Effector CD8-positive, alpha-beta T cell (primary cell): ENCODE data around the gene DEPDC5.

ENCODE experiments used
- DNase-seq: peaks from one replicate; lab custom pipeline; 2025; lab: John Stamatoyannopoulos, UW

Gene DEPDC5

DNA sequence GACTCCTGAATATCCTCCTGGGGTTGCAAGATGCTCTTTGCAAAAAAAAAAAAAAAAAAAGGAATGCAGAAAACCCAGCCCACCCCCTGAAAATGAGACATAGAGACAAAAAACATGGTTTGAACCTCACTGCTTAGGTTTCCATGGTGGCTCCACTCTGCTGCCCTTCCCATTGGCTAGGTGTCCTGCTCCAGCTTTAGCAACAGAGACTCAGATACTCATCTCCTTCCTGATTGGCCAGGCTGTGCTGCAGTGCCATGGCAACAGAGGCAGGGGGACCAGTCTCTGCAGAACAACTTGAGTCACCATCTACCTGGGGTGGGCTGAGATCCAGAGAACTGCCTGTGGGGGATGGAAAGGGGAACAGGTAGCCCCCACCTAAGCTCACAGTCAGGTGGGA is 173.2 kb downstream of the DEPDC5 start:
- DNase-seq: no peak

DNA sequence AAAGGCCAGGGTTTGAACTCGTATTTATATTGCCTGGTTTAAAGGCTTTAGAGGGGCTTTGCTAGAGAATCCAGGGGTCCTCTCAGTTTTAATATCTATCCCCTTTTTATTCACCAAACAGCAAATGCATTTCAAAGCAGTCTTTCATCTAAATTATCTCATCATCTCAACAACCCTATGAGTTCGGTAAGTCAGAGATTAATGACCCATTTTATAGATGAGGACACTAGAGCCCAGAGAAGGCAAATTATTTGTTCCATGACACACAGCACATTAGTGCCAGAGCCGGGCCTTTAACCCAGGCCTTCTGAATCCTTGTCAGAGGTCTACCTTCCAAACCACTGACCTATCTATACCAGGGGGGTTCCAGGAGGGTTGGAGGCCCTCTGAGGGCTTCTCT is 173.7 kb downstream of the DEPDC5 start:
- DNase-seq: no peak

DNA sequence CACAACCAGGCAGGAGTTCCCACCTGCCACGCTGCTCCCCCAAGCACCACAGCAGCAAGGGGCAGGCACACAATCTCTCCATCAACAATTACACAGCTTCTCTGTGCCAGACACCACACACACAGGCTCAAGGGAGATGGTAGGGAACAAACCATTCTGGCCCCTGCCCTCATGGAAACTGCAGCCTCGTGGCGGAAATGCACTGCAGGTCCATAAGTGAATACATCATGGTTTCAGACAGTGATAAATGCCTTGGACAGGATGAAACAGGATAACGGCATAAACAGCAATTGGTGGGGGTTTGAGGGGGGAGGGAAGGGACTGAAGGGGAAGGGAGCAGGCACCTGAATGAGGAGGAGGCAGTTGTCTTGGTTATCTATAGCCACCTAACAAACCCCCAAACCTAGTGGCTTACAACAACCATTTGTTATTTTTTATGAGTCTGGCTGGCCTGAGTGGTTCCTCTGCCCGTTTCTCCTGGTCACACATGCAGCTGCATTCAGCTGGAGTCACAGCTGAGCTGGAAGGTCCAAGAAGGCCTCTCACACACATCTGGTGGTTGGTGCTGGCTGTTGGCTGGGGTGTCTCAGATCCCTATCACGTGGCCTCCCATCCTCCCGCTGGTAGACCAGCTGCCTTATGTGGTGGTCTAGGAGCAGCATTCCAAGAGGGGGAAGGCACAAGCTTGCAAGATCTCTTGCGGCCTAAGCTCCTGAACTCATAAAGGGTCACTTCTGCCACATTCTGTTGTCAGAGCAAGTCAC is 175.5 kb downstream of the DEPDC5 start:
- DNase-seq: no peak

DNA sequence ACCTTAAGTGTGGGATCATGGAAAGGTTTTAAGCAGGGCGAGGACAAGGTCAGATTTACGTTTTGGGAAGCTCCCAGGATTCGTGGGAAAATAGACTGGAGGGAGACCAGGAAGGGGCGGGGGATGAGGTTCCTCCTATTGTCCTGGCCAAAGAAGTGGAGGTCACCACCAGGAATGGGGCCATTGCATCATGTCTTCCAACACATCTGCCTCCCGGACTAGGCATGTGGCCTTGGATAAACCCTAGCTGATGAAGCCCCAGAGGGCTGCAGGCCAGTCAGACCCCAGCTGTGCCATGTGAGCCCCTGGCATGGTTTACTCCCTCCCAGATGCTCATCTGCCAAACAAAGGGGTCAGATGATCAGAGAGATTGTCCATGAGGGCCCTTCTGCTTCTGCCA is 179.0 kb downstream of the DEPDC5 start:
- no peak for DNase-seq

DNA sequence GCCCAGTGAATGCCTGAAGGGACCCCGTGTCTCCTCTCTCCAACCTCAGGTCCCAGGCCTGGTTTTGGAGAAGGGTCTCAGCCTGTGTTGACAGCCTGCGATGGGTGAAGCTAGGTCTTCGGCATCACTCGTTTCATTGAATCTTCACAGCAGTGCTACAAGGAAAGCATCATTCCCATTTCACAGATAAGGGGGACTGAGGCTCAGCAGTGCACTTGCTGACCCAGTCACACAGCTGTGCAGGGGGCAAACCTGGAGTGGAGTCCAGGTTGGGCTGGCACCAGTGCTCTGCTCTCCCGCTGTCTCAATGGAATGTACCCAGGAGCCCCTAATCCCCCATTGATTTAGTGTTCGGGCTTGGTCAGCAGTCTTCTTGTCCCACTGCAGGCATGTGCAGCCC is 179.6 kb downstream of the DEPDC5 start:
- DNase-seq: no peak

DNA sequence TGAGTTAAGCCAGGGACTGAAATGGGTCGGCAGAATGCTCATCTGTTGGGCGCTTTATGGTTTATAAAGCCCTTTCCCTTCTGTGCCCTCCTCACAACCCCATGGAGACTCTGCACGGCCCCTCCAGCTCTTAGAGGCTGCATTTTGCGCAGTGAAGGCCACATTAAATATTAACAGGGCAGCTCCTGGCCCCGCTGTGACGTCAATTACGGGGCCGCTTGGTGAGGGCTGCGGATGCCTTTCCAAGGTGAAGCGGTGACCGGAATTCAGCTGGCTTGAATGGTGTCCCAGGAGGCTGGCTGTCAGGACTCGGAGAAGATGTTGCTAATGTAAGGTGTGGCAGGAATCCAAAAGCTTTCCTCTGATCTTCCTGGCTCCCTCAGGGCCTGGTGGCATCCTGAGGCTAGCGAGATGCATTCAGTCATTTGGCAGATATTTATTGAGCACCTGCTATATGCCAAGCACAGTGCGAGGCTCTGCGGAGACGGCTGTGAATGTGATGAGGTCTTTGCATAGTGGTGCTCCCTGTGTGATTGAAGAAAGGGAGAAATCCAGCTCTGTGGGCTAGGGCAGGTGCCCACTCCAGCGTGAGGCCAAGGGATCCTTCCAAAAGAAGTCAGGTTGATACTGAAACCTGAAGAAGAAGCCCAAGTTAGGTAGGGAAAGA is 180.1 kb downstream of the DEPDC5 start:
- no peak for DNase-seq

DNA sequence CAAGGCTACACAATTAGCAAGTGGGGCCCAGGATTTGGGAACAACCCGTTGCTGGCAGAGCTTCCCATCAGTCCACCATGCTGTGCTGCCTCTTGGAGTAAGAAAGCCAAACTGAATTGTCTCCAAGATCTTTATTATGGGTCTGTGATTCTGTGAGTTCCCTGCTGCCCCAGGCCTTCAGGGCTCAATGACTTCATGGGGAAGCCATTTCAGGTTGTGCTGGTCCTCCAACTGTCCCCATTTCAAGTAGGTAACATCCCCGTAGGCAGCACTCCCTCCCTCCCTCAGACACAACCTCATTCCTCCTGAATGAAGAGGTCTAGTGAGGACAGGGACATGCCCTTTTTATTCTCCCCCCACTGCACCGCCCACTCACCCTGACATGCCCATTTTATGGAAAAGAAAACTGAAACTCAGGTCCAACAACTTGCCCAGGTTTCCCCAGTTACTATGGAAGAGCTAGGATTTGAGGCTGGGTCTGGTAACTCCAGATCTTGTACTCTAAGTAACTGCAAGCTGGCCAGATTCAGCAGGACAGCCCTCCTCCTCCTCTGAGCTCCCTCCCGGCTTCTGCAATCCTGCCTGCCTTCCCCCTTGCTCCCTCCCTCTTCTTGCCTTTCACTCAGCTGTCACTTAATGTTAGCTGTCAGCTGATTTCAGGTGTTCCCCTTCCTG is 182.3 kb downstream of the DEPDC5 start:
- no peak for DNase-seq

DNA sequence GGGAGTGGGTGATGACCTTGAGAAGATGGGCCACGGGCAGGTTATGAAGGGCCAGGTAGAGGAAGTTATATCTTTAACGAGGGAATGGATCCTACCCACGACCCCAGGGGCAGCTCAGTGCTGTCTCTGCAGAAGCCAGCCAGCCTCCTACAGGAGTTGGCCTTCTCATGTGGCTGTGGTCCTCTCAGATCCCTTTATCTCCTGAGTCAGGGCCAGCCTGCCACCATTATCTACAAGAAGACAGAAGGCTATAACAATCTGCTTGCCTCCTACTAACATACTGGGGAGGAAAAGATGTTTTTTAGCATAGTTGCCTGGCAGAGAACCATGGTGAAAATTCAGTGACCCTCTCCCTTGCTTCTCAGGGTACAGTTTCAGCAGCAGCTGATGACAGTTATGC is 183.5 kb downstream of the DEPDC5 start:
- DNase-seq: no peak

DNA sequence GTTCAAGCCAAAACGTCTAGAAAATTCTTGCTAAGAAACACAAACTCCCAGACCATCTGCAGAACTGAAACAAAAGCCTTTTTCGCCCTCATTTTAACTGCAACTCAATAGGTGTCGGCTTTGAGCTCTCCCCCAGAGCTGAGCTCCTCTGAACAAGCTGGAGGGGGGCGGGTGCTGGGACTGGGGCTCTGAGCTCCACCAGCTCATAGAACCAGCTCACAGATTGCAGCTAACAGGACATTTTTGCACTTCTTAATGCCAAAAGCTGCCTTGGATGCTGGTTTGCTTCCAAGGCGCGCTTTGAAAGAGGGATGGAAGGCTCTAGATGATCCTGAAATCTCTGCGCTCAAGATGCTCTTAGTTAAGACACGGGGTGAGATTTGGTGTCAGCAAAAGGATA is 184.5 kb downstream of the DEPDC5 start:
- DNase-seq: no peak

DNA sequence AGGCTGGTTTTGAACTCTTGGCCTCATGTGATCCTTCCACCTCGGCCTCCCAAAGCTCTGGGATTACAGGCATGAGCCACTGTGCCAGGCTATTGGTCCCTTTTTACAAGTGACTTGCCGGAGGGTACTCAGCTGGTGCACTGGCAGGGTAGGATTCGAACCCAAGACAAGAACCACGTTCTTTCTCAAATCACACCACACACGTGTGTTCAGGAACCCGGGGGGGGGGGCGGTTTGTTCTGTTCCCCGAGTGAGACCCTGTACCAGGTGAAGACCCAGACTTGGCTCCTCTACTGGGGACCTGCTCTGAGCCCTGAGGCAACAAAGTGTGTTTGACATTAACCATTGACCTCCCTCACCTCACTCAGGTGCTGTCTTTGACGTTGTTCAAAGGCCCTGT is 186.7 kb downstream of the DEPDC5 start:
- no peak for DNase-seq

DNA sequence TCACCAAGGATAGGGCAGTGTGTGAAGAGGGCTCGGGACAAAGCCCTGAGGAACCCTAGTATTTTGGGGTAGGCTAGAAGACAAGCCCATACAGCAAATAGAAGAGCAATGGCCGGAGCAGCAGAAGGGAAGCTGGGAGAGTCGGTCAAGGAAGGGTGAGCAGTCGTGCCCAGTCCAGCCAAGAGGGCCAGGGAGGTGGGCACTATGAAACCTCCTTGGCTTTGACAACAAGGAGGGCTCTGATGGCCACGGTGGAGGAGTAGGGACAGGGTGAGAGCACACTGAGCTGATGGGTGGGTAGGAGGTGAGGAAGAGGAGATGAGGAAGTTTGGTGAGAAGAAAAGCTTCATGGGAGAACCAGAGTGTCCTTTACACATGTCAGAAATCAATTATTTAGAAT is 188.3 kb downstream of the DEPDC5 start:
- DNase-seq: no peak

DNA sequence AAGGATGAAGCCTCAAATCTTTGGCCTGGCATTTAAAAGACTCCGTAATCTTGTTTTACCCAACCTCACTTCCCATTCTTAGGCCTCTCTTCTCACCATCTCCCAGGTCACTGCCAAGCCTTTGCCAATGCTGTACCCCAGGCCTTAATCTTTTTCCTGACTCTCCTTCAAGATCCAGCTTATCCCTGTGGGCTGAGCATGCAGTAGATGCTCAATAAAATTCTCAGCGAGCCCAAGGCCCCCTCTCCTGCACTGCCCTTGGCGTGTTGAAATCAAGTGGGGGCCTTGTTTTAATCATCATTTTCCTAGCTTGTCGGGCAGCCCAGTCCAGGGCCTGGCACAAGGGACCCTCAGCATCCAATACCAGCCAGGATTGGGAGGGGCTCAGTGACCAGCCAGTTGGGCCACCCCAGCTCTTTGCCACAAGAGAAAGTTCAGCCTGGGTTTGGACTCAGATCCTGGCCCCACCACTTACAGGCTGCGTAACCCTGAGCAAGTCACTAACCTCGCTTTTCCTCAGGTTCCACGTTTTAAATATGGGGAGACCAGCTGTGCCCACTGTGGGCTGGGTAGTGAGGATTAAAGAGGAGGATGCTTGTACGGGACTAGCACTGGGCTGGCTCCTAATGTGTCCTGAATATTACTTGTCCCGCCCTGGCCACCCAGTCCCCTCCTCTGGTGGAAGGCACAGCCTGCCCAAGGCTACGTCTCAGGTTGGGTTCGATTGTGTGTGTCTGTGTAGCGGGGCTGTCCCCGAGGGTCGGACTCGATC is 189.6 kb downstream of the DEPDC5 start:
- no peak for DNase-seq

DNA sequence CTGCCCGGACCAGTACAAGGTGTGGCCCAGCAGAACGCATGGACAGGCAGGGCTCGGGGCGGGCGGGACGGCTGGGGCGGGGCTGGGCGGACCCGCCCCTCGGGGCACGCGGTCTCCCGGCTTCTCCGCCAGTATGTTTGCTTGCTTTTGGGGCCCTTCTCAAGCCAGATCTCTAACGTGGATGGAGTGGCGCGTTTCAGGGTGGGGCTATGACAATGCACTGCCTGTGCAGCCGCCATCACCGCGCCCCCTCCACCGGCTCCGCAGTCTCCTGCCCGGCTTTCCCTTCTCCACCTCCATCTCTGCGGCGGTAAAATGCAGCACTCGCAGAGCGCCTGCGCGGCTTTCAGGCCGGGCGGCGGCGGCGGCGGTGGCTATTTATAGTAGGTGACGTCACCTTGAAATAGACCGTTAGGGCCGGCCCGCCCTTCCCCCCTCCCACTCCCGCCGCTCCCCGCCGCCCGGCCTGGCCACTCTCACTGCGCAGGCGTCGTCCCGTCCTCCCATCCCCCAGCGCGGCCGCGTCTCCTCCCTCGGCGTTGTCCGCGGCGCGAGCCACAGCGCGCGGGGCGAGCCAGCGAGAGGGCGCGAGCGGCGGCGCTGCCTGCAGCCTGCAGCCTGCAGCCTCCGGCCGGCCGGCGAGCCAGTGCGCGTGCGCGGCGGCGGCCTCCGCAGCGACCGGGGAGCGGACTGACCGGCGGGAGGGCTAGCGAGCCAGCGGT is 190.3 kb downstream of the DEPDC5 start, which contains the start of gene YWHAH:
YWHAH (plus strand) TSS at position 558 of the 722 bp plus-strand sequence. CDS start 199 bp downstream, outside the sequence.
- peak; percentile 74 for DNase-seq

DNA sequence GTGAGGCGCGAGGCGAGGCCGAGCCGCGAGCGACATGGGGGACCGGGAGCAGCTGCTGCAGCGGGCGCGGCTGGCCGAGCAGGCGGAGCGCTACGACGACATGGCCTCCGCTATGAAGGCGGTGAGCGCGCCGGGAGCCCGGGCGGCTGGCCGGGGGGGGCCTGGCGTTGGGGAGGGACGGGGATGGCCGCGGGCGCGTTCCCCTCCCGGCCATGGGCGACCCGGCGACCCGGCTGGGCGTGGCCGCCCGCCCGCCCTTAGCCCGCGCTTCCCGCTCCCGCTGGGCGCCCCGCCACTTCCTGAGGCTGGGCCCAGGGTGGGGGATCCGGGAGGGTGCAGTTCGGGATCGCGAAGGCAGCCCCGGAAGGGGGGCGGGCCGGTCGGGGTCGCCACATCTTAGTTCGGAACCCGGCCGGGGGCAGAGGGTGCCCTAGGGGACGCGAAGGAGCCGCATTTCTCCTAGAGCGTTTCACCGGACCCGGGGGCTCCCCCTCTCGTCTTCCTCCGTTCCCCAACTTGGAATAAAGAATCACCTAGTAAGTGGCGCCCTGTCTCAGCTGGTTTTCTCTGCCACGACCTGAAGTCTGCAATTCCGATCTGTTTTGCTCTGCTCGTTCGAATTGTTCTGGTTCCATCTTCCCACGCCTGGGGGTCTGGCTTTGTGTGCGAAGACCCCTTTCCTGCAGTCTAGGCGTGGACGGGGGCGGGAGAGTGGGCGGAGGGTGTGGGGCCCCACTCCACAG is 191.1 kb downstream of the DEPDC5 start:
- peak; percentile 34 for DNase-seq

DNA sequence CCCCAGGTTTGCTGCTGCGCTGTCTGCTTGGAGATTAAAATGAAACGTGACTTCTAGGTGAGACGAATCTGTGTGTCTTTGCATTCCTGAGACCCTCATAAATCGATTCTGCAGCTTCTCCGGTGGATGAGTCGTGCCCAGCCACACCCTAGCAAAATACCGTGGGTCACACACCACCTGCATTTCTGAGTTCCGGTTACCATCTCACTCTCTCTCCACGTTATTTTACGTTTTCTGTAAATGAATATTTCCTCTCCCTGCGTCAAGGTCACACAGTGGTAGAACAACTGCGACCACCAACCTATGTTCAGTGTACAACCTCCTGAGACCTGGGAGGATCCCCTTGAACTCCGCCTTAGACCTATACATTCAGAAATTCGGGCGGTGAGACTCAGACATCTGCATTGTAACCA is 191.6 kb downstream of the DEPDC5 start:
- no peak for DNase-seq

DNA sequence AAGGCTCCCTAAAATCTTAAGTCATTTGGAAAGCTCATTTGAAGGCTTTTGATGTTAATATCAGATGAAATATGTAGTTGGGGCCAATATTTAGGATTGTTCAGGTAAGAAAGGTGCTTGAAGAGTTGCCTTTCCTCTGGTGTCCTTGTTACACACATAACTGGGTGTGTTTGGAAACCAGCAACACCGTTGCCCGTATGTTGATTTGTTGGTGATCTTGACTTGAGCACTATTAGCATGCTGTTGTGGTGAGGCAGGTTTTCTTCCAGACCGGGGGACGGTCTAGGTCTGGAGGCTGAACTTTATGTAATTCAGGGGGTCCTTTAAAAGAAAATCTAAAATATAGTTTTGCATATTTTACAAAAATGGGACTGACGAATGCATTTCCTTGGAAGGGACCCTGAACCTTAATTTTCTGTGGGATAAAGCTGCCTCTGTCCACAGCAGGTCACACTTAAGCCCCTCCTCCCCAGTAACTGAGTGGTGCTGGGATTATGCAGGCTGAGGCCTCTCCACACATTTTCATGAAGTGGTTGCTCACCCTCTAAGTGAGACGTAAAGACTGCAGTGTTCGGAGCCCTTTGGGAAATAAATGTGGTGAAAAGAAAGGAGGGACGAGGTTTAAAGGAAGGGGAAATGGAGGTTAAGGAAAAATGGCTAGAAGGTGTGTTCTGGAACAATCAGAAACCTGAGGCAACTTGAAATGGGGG is 192.3 kb downstream of the DEPDC5 start:
- DNase-seq: no peak

DNA sequence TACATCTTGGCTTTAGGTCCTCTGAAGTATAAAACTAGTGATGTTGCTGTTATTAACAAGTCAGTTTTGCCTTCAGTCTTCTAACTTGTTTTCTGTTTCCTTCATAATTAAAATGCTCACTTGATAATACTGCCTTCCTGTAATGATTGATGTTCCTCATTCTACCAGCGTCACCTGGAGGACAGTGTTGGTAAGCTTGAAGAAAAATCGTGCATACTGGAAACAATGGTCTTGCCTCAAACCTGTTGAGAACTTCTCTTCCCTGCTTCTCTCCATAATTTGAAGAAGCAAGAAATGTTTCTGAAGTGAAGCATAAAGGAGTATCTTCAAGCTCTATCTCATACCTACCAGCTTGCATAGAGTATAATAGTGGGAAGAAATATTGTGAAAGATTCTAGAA is 193.5 kb downstream of the DEPDC5 start:
- DNase-seq: no peak

DNA sequence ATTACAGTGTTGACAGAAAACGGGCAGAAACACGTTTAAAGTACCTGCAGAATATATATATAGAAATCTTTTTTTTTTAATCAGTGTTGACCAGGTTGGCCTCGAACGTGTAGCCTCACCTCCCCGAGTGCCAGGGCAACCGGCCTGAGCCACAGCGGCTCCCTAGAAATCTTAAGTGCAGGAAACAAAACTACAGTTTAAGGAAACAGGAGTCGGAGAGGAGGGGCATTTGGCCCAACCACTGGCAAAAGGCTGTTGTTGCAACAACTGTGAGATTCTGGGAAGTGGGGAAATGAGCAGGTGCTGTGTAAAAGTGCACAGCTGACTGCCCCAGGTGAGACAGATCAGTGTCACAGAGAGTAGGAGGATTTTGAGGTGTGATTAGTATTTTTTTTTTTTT is 194.2 kb downstream of the DEPDC5 start:
- no peak for DNase-seq

DNA sequence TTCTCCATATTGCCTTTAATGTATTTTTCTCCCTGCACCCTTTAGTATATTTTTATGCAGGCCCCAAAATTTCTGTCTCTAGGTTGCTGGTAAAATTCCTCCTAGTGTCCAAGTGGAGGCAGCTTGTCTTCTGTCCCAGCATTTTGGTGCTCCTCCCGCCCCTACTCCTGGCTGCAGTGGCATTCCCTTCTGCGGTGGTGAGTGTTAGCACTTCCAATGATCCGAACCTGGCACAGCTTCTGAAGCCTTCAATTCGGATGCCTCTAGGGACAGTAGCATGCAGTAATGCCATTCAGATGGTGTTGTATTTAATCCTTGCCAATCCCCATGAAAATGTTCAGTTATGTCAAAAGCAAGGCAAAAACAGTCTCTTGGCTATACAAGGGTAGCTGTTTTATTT is 196.4 kb downstream of the DEPDC5 start:
- no peak for DNase-seq
